Body of pancreas (tissue), 4 donors: ENCODE data around the gene TARDBP.

Experiments used
- CTCF ChIP-seq, 7 experiments: fragments of 450-650 bp in 4 of 7; fragments of 200-600 bp in 3 of 7; sonication (generic) in 3 of 7; IDR thresholded peaks; one replicate each; pipeline ENCODE4 v1.5.1; 2016 to 2019; ENCODE audit warnings: antibody characterized with exemption in 7 of 7
- POLR2A ChIP-seq, 3 donors: fragments of 450-650 bp; IDR thresholded peaks; one replicate each; pipeline ENCODE4 v1.6.1; 2016; ENCODE audit warnings: antibody characterized with exemption in 3 of 3, mild to moderate bottlenecking in 2 of 3

- no peak for TF ChIP-seq CTCF (IDR thresholded peaks at IDR 0.05)
- no peak for TF ChIP-seq POLR2A (IDR thresholded peaks at IDR 0.05)
These were observed 31.8 kb downstream of the TARDBP start for GRCh38 chr1:11044086-11044848.
